GM18502 (cell line): ENCODE results near the gene AOPEP.

Experiments
- ATAC-seq: cut with Tn5 transposase; IDR thresholded peaks from one replicate; pipeline ENCODE4 v1.9.1; 2021; ENCODE audit warnings: mild to moderate bottlenecking; ENCODE audit not compliant: unreplicated experiment, poor library complexity

The AOPEP gene

GRCh38 chr9:95070549-95071021 is 344.1 kb downstream of the AOPEP start:
- no peak for ATAC-seq

DNA sequence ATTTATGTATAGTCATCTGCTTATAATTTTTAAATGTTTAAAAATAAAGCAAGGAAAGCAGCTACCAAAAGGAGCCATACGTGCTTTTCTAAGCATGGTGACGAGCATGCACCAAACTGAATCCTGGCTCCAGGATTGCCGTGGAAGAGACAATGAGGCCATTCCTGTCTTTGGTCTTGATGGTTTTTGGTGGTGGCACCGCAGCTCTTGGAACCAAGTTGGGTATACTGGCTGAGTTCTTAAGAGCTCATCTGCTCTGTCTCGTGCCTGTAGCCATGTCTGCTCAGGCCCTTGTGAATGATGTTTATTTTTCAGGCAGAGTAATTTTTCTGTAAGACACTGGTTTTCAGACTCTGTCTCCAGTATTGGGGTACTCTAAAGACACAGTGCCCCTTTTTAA is 345.0 kb downstream of the AOPEP start:
- ATAC-seq = no peak

DNA sequence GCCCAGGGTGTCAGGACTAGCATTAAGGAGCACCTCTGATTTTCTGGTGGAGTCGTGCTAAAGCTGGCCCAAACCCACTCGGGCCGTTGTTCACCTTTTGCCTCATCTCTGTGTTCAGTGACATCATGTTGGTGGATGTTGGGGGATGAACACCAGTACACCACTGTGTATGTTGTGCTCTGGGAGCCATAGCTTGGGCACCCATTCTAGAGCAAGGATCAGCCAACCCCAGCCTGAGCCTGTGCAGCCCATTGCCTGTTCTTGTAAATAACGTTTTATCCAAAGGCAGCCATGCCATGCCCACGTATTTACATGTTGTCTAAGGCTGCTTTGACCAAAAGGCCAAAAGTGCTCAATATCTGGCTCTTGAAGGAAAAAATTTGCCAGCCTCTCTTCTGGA is 345.4 kb downstream of the AOPEP start:
- no peak for ATAC-seq

DNA sequence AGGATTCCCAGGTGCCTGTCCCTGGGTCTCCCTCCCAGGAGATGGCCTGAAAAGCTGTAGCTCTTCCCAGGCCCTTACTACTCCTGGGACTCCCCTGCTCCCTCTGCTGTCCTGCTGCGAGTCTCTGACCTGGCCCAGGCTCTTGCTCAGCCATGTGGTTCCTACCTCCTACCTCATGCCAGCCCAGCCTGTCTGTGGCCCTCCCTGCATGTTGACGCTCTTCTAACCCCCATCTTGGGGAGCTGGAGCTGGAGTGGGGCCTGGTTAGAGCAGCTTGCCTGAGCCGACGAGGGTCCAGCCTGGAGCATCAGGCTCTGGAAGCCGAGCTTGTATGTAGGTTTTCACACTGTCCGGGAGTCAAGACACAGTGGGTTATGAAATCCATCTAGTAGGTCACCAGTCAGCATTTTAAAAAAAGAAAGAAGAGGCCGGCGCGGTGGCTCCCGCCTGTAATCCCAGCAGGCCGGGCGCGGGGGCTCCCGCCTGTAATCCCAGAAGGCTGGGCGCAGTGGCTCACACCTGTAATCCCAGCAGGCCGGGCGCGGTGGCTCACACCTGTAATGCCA is 346.6 kb downstream of the AOPEP start:
- ATAC-seq = no peak

DNA sequence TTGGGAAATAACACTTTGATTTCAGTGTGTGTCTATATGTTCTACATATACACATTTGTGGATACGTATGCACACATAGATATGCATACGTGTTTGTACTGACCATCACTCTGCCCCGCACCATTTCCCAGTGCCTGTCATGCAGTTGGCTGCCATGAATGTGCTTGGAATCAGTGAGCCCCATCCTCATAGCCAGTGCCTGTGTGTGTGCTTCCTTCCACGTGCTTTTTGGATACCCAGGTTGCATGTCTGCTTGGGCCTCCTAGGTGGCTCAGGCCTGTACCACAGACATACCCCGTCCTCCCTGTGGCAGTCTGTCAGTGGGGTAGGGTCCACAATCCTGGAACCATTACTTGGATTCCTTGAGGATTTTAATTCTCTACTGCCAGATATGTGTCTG is 347.4 kb downstream of the AOPEP start:
- no peak for ATAC-seq

DNA sequence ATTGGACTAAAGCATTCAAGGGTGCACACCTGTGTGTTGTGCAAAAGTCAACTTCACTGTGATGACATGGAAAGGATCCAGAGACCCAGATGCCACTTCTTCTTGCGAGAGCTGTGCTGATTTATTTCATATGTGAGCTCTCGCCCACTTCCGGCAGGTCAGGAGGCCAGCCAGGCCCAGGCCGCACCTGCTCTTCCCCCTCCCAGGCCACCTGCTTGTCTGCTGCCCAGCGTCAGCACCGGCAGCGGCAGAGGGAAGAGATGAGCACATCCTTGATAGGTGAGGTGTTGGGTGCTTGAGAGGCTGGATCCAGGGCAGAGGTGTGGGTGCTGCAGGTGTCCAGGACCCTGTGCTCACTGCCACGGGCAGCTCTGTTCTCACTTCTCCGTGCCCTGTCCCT is 348.1 kb downstream of the AOPEP start:
- no peak for ATAC-seq

DNA sequence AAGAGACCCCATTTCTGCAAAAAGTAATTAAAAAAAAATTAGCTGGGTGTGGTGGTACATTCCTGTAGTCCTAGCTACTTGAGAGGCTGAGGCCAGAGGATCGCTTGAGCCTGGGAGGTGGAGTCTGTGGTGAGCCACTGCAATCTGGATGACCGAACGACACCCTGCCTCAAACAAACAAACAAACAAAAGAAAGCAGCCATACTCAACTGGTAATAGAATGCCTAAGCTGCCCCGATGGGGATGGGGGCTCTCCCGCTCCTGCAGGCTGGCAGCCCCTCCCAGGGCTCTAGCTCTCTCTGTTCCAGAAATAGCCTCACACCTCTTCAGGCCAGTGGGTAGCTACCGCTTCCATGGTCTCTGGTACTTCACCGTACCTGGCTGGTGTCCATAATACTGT is 349.2 kb downstream of the AOPEP start:
- no peak for ATAC-seq

DNA sequence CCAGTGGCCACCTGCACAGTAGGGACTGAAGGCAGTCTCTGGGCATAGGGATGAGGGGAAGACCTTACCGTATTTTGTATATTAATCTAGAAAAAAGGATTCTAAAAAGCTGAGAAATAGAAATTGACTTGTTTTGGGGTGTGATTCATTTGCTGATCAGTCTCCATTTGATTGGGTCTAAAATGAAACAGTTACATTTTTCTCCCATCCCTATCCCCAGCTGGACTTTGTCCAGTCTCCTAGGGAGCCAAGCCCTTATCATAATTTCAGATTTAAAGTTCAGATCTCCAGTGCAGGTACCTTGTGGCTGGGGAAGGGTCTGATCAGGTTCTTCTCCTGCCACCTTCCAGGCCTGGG is 350.2 kb downstream of the AOPEP start:
- ATAC-seq = no peak

DNA sequence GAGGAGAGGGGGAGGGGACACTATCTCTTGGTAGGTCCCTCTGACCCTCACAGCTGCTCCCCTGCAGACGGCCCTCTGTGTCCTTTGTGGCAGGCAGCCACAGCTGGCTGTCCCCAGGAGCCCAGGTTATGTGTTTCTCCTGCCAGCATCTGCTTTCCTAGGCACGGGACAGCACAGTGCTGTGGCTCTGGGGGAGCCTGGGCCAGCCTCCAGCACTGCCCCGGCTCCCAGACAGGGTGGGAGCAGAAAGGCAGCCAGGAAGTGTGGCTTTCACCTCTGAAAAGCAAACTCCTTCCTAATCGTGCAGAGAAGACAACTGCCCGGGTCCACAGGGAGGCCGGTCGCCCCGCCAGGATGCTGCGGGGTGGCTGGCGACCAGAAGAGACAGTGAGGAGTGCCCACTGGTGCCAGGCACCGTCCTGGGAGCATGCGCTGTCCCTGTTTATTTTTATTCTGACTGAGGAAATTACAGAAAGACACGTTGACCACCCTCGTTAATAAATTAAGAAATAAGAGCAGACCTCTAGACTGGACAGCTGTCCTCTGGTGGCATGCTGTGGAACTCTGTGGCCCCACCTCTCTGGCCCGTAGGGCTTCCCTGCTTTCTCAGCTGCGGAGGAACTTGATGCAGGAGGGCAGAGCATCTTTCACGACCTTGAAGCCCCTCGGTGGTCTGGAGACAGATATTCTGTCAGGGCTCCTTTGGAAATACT is 350.7 kb downstream of the AOPEP start:
- ATAC-seq = no peak

- ATAC-seq = no peak
These were observed 351.4 kb downstream of the AOPEP start for GRCh38 chr9:95077766-95078370.

GRCh38 chr9:95078511-95078910 is 352.0 kb downstream of the AOPEP start:
- ATAC-seq = no peak

DNA sequence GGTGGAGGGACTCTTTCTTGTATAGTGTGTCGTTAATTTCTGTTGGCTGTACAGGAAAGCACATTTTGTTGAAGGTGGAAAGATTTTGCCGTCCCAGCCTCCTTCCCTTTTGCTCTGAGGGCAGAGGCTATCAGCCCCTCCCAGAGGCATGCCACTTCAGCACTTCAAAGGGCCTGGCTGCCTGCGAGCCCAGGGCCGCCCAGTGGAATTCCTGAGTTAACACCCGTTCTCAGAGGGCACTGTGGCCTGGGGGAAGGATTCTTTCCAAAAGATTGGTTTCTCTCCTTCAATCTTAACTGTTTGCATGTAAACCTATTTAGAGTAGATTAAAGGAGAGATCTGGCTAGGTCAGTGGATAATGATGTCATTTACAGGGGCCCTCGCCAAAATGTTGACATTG is 352.4 kb downstream of the AOPEP start:
- no peak for ATAC-seq

GRCh38 chr9:95079461-95079860 is 353.0 kb downstream of the AOPEP start:
- ATAC-seq = no peak

GRCh38 chr9:95080961-95081647 is 354.6 kb downstream of the AOPEP start:
- no peak for ATAC-seq

DNA sequence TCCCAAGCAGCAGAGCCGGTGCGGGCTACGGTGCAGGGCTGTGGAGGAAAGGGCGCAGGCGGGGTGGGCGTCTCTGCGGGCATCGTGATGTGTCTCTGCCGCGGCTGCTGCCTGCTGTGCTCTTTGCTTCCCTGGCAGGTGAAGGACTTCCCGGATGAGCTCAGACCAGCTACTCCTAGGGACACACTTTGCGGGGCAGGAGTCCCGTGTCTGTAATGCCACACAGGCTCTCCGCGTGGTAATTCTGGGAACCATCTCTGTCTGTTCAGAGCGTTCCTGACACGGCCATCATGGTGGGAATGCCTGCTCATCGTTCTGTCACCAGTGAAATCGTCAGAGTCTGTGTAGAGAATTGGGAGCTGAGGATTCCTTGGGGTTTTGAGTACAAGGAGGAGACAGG is 355.5 kb downstream of the AOPEP start:
- ATAC-seq = no peak

DNA sequence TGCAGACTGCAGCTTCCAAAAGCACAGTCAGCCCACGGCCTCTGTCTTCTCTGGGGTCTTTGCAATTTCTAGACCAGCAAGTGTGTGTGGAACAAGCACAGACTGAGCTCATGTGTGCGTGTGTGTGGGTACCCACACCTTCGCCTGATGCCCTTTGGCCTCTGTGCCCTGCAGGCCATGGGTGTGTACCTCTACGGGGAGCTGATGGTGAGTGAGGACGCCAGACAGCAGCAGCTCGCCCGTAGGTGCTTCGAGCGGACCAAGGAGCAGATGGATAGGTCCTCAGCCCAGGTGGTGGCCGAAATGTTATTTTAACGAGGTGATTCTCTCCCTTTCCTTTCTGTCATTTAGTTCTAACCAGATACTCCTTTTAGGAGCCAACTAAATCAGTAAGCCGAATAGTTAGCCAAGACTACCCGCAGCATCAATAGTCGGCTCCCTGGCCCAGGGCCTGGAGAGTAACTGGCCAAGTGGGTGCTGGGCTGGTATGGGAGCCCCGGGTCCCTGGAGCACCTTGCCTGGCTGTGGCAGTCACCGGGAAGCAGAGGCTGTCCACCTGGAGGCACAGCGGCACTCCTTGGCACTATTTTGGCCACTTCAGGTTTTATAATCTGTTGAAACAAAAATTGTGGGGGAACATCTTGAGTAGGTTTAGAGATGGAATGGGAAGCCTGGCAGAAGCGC is 356.0 kb downstream of the AOPEP start:
- ATAC-seq = no peak

GRCh38 chr9:95083086-95083768 is 356.7 kb downstream of the AOPEP start:
- ATAC-seq = no peak

DNA sequence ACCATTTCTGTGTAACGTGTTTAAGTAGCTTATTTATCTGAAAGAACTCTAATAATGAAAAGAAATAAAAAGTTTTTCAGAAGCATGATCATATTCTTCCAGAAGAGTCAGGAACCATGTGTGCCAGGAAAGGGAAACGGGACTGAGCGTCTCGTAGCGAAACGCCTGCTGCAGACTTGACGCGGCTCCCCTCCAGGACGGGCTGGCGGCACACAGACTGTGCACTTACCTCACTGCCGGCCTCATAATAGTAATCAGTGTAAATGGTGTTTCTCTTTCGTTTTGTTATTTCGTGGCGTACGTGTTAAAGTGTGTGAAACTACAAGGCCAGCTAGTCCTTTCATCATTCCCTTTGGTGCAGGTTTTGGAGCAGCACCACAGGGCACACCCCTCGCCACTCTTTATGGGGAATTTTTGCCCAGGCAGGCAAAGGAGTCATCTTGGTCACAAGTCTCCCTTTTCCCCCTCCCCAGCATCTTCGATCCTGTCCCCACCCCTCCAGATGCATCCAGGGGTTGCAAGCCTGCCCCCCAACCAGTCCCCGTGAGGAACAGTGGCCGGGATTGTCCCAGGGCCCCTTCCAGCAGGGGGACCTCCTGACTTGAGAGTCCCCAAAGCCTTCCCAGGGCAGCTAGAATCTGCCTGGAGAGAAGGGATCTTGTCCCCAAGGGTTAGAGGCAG is 357.9 kb downstream of the AOPEP start:
- no peak for ATAC-seq

DNA sequence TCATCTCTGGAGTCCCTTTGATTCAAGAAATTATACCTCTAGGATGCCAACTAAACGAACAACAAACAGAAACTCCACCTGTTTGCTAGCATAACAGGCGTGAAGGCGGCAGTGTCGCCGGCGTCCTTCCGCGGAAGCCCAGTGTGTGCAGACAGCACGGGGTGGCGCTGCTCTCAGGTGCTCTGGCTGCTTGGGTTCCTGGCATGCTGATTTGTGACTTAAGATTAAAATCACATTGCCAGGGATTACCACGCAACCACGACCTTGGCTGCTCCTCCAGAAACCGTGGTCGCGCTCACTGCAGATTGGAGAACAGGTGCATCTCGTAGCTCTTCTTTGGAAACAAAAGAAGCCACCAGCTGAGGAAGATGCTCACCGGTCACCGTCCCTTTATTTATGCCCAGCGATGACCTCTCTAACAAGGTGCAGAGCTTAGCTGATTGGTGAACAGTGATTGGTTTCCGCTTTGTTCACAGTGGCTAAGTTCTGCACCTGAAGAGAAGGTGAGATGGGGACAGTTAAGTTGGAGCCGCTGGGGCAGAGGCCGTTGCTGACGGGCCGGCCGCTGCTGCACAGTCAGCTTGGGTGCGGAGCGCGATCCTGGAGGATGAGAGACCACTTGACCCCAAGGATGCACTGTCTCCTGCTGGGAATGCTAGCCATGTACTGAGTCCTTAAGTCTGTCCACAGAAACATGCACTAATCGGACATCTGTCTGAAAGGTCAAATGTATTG is 358.7 kb downstream of the AOPEP start:
- ATAC-seq = no peak
